Measurements from ENCODE around the gene RHEX. TPM values are rescaled to one million over a fixed set of nuclear protein-coding genes. Genes with fewer than 3 reads are reported as not detected.
"Not testable (repeated sequence)": the region's sequence is repeated elsewhere in the genome, so short reads cannot be mapped to it uniquely, and the experiment has no call there.

RHEX gene
- total RNA-seq, 1 donor from 2014 or later, result 0.53 TPM

GRCh38 chr1:206060844-206061243 lies 7.9 kb downstream of the RHEX start:
- H3K4me3 ChIP-seq, result no peak overlapping the region
- no peaks in the 10 kb centered on the region for H3K9me3 ChIP-seq
- no peaks in the 10 kb centered on the region for H3K4me1 ChIP-seq
- no peaks in the 10 kb centered on the region for H3K36me3 ChIP-seq
- no peak for DNase-seq (ENCODE audit: low spot score in 2 of 2)
- no peak for TF ChIP-seq CTCF (IDR thresholded peaks at IDR 0.05)
- H3K27me3 ChIP-seq, result no peaks in the 10 kb centered on the region
- no peak overlapping the region for H3K27ac ChIP-seq
- intact Hi-C loops (cut with DNase I), result no loop called here

GRCh38 chr1:206062464-206062863 lies 9.5 kb downstream of the RHEX start:
- Histone ChIP-seq H3K9me3 (no peaks in the 10 kb centered on the region), H3K36me3 (no peaks in the 10 kb centered on the region), H3K4me1 (no peaks in the 10 kb centered on the region), H3K27me3 (no peaks in the 10 kb centered on the region), H3K27ac (no peak overlapping the region), H3K4me3 (no peak overlapping the region)
- intact Hi-C loops (cut with DNase I), result no loop called here
- no peak for DNase-seq (ENCODE audit: low spot score in 2 of 2)
- no peak for TF ChIP-seq CTCF (IDR thresholded peaks at IDR 0.05)

GRCh38 chr1:206064001-206064400 lies 11.0 kb downstream of the RHEX start:
- H3K4me1 ChIP-seq; H3K27ac ChIP-seq; H3K36me3 ChIP-seq; DNase-seq (ENCODE audit: low spot score in 2 of 2); H3K9me3 ChIP-seq; H3K27me3 ChIP-seq; intact Hi-C loops (cut with DNase I); H3K4me3 ChIP-seq: not testable (repeated sequence)

GRCh38 chr1:206064501-206064900 lies 11.5 kb downstream of the RHEX start:
- H3K4me1 ChIP-seq; DNase-seq (ENCODE audit: low spot score in 2 of 2); H3K9me3 ChIP-seq; H3K36me3 ChIP-seq; H3K4me3 ChIP-seq; H3K27me3 ChIP-seq; H3K27ac ChIP-seq; intact Hi-C loops (cut with DNase I): not testable (repeated sequence)

- TF ChIP-seq CTCF (IDR thresholded peaks at IDR 0.05), result no peak
- Histone ChIP-seq H3K9me3 (no peaks in the 10 kb centered on the region), H3K27ac (no peak overlapping the region), H3K27me3 (no peaks in the 10 kb centered on the region), H3K4me1 (no peaks in the 10 kb centered on the region), H3K36me3 (no peaks in the 10 kb centered on the region), H3K4me3 (no peak overlapping the region)
- no peak for DNase-seq (ENCODE audit: low spot score in 2 of 2)
- intact Hi-C loops (cut with DNase I), result no loop called here
Measured at GRCh38 chr1:206065547-206066145, 12.7 kb downstream of the RHEX start.

- TF ChIP-seq CTCF (IDR thresholded peaks at IDR 0.05), result no peak
- Histone ChIP-seq H3K9me3 (no peaks in the 10 kb centered on the region), H3K27me3 (no peaks in the 10 kb centered on the region), H3K4me1 (no peaks in the 10 kb centered on the region), H3K27ac (no peak overlapping the region), H3K36me3 (no peaks in the 10 kb centered on the region), H3K4me3 (no peak overlapping the region)
- no peak for DNase-seq (ENCODE audit: low spot score in 2 of 2)
- intact Hi-C loops (cut with DNase I), result no loop called here
Measured at GRCh38 chr1:206066479-206067171, 13.7 kb downstream of the RHEX start.

All from ascending aorta (tissue), 2 donors.